SK-N-MC (cell line): ENCODE measurements around the gene SPATA18.

Experiments used
- DNase-seq: peaks from one replicate; pipeline ENCODE4 v3.0.0-alpha.2; 2011; ENCODE audit warnings: low read depth, low spot score
- H3K27ac ChIP-seq: fragments of 200-600 bp; sonication (generic); 2 replicates; pipeline ENCODE4 v1.5.1; 2016; ENCODE audit warnings: mixed run types
- H3K36me3 ChIP-seq: fragments of 200-600 bp; sonication (generic); 2 replicates; pipeline ENCODE4 v1.6.1; 2017; ENCODE audit warnings: antibody characterized with exemption, low read length, mixed read lengths; ENCODE audit not compliant: insufficient read depth
- H3K4me3 ChIP-seq: fragments of 200-600 bp; sonication (generic); 2 replicates; pipeline ENCODE4 v1.5.1; 2016
- H3K9ac ChIP-seq: fragments of 200-600 bp; sonication (generic); 2 replicates; pipeline ENCODE4 v1.8.0; 2017; ENCODE audit warnings: mixed run types, mixed read lengths; ENCODE audit not compliant: insufficient read length
- H3K9me3 ChIP-seq: fragments of 200-600 bp; sonication (generic); 2 replicates; pipeline ENCODE4 v1.6.1; 2017; ENCODE audit warnings: low read depth, mild to moderate bottlenecking, antibody characterized with exemption, low read length, moderate library complexity, mixed read lengths
- EZH2 ChIP-seq: fragments of 200-600 bp; sonication (generic); IDR thresholded peaks from one replicate; pipeline ENCODE4 v1.6.1; 2017; ENCODE audit warnings: antibody characterized with exemption
- FOXP2 ChIP-seq: optimal IDR thresholded peaks from 2 replicates; pipeline ENCODE3; 2011; ENCODE audit warnings: mild to moderate bottlenecking, moderate library complexity; ENCODE audit not compliant: insufficient read depth; ENCODE audit errors: extremely low read length, control extremely low read depth
- POLR2AphosphoS5 ChIP-seq: IDR thresholded peaks from 2 replicates; pipeline ENCODE4 v1.6.1; 2012; ENCODE audit warnings: mild to moderate bottlenecking, low read depth, low read length, borderline replicate concordance

Gene SPATA18

GRCh38 chr4:52045028-52045427 is 6.1 kb upstream of the SPATA18 start:
- no peak for TF ChIP-seq FOXP2
- TF ChIP-seq EZH2, result no peak
- TF ChIP-seq POLR2AphosphoS5, result no peak
- H3K4me3 ChIP-seq, result no peak overlapping the region
- no peaks in the 10 kb centered on the region for H3K36me3 ChIP-seq
- DNase-seq, result no peak
- no peak overlapping the region for H3K9ac ChIP-seq
- H3K9me3 ChIP-seq, result no peaks in the 10 kb centered on the region
- H3K27ac ChIP-seq, result no peak overlapping the region

GRCh38 chr4:52049266-52049665 is 1.8 kb upstream of the SPATA18 start:
- H3K4me3 ChIP-seq, result no peak overlapping the region
- DNase-seq, result no peak
- no peak overlapping the region for H3K9ac ChIP-seq
- no peak overlapping the region for H3K27ac ChIP-seq
- H3K36me3 ChIP-seq, result no peaks in the 10 kb centered on the region
- H3K9me3 ChIP-seq, result no peaks in the 10 kb centered on the region
- TF ChIP-seq EZH2 (no peak), FOXP2 (no peak), POLR2AphosphoS5 (no peak)

GRCh38 chr4:52051615-52052474 is 741 bp downstream of the SPATA18 start:
- no peak overlapping the region for H3K27ac ChIP-seq
- no peak for TF ChIP-seq POLR2AphosphoS5
- TF ChIP-seq FOXP2, result no peak
- no peak for TF ChIP-seq EZH2
- no peak overlapping the region for H3K4me3 ChIP-seq
- no peak for DNase-seq
- H3K9ac ChIP-seq, result no peak overlapping the region
- no peaks in the 10 kb centered on the region for H3K36me3 ChIP-seq
- H3K9me3 ChIP-seq, result no peaks in the 10 kb centered on the region

GRCh38 chr4:52052475-52052780 is 1.3 kb downstream of the SPATA18 start:
- no peaks in the 10 kb centered on the region for H3K9me3 ChIP-seq
- H3K27ac ChIP-seq, result no peak overlapping the region
- H3K36me3 ChIP-seq, result no peaks in the 10 kb centered on the region
- no peak for TF ChIP-seq FOXP2
- no peak for TF ChIP-seq POLR2AphosphoS5
- no peak for TF ChIP-seq EZH2
- no peak overlapping the region for H3K9ac ChIP-seq
- DNase-seq, result no peak
- H3K4me3 ChIP-seq, result no peak overlapping the region

GRCh38 chr4:52054254-52054653 is 3.1 kb downstream of the SPATA18 start:
- H3K4me3 ChIP-seq, result no peak overlapping the region
- H3K36me3 ChIP-seq, result no peaks in the 10 kb centered on the region
- DNase-seq, result no peak
- H3K9ac ChIP-seq, result no peak overlapping the region
- no peak overlapping the region for H3K27ac ChIP-seq
- TF ChIP-seq EZH2 (no peak), FOXP2 (no peak), POLR2AphosphoS5 (no peak)
- H3K9me3 ChIP-seq, result no peaks in the 10 kb centered on the region

GRCh38 chr4:52057196-52057595 is 6.1 kb downstream of the SPATA18 start:
- Histone ChIP-seq H3K4me3 (no peak overlapping the region), H3K27ac (no peak overlapping the region), H3K9me3 (no peaks in the 10 kb centered on the region), H3K9ac (no peak overlapping the region), H3K36me3 (no peaks in the 10 kb centered on the region)
- TF ChIP-seq EZH2, result no peak
- TF ChIP-seq FOXP2, result no peak
- TF ChIP-seq POLR2AphosphoS5, result no peak
- no peak for DNase-seq

GRCh38 chr4:52058275-52058674 is 7.2 kb downstream of the SPATA18 start:
- Histone ChIP-seq H3K27ac (no peak overlapping the region), H3K36me3 (no peaks in the 10 kb centered on the region), H3K9ac (no peak overlapping the region), H3K9me3 (no peaks in the 10 kb centered on the region), H3K4me3 (no peak overlapping the region)
- no peak for TF ChIP-seq EZH2
- DNase-seq, result no peak

- Histone ChIP-seq H3K27ac (no peak overlapping the region), H3K9me3 (no peaks in the 10 kb centered on the region), H3K9ac (no peak overlapping the region), H3K4me3 (no peak overlapping the region), H3K36me3 (no peaks in the 10 kb centered on the region)
- TF ChIP-seq POLR2AphosphoS5 (no peak), EZH2 (no peak), FOXP2 (no peak)
- DNase-seq, result no peak
Measured at GRCh38 chr4:52059372-52059771, 8.3 kb downstream of the SPATA18 start.

GRCh38 chr4:52069571-52069970 is 18.5 kb downstream of the SPATA18 start:
- no peak overlapping the region for H3K9ac ChIP-seq
- no peak for TF ChIP-seq POLR2AphosphoS5
- TF ChIP-seq FOXP2, result no peak
- no peak for TF ChIP-seq EZH2
- no peak overlapping the region for H3K27ac ChIP-seq
- H3K36me3 ChIP-seq, result no peaks in the 10 kb centered on the region
- H3K9me3 ChIP-seq, result no peaks in the 10 kb centered on the region
- DNase-seq, result no peak
- H3K4me3 ChIP-seq, result no peak overlapping the region
